Measurements from ENCODE around the gene ZNF761. TPM values are rescaled to one million over a fixed set of nuclear protein-coding genes. Genes with fewer than 3 reads are reported as not detected.
"Not testable (repeated sequence)": the region's sequence is repeated elsewhere in the genome, so short reads cannot be mapped to it uniquely, and the experiment has no call there.

ZNF761 gene
- total RNA-seq, 1 experiment from 2014 or later, result 15.8 TPM

GRCh38 chr19:53432088-53432661, 391 bp downstream of the ZNF761 start:
- TSS peak; percentile 68 for BruUV-seq (replicated peaks)
- peak; percentile 9 for DNase-seq

GRCh38 chr19:53443809-53444208, 12.0 kb downstream of the ZNF761 start:
- DNase-seq; H2AFZ ChIP-seq (ENCODE audit: low read length); CTCF ChIA-PET; POLR2A ChIA-PET (ENCODE audit: unreplicated experiment); H3K9me2 ChIP-seq (replicated peaks; ENCODE audit: low read length); H3K27me3 ChIP-seq (ENCODE audit: low read length); H3K4me2 ChIP-seq (ENCODE audit: low read length); ATAC-seq; intact Hi-C loops (cut with micrococcal nuclease); H3F3A ChIP-seq (ENCODE audit: low read length, unreplicated experiment); BruUV-seq (replicated peaks); H3K79me2 ChIP-seq (ENCODE audit: low read length); H4K20me1 ChIP-seq (ENCODE audit: low read length); H3K4me3 ChIP-seq (ENCODE audit: low read length); H3K9ac ChIP-seq (ENCODE audit: low read length); H3K27ac ChIP-seq (ENCODE audit: low read length); H3K4me1 ChIP-seq (ENCODE audit: insufficient read depth, low read length): not testable (repeated sequence)
- Histone ChIP-seq H3K9me3 (ENCODE audit: low read length) (peaks cover 12% of the 10 kb centered on the region), H3K36me3 (ENCODE audit: low read depth, low read length) (peaks cover 75% of the 10 kb centered on the region)

More at GRCh38 chr19:53432088-53432661, 391 bp downstream of the ZNF761 start:
- peak overlapping the region; percentile 57 for H3K27ac ChIP-seq (ENCODE audit: low read length)
- peaks cover 43% of the 10 kb centered on the region for H3K79me2 ChIP-seq (ENCODE audit: low read length)
- ChIA-PET POLR2A (ENCODE audit: unreplicated experiment) (no interaction called here), CTCF (interaction anchor here (1.0 kb wide), 1 partner anchor 67 kb away, joined by 3 read pairs; no protein-coding TSS in a partner anchor)
- peak overlapping the region; percentile 74 for H3K4me3 ChIP-seq (ENCODE audit: low read length)
- TF ChIP-seq, protein P1, sequence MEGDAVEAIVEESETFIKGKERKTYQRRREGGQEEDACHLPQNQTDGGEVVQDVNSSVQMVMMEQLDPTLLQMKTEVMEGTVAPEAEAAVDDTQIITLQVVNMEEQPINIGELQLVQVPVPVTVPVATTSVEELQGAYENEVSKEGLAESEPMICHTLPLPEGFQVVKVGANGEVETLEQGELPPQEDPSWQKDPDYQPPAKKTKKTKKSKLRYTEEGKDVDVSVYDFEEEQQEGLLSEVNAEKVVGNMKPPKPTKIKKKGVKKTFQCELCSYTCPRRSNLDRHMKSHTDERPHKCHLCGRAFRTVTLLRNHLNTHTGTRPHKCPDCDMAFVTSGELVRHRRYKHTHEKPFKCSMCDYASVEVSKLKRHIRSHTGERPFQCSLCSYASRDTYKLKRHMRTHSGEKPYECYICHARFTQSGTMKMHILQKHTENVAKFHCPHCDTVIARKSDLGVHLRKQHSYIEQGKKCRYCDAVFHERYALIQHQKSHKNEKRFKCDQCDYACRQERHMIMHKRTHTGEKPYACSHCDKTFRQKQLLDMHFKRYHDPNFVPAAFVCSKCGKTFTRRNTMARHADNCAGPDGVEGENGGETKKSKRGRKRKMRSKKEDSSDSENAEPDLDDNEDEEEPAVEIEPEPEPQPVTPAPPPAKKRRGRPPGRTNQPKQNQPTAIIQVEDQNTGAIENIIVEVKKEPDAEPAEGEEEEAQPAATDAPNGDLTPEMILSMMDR (conservative IDR thresholded peaks at IDR 0.05; ENCODE audit: low read depth, low read length), result no peak
- TF ChIP-seq EZH2 (IDR thresholded peaks at IDR 0.05; ENCODE audit: low read length, unreplicated experiment), result no peak
- no peak for TF ChIP-seq EZH2phosphoT487 (IDR thresholded peaks at IDR 0.05; ENCODE audit: borderline replicate concordance, low read length)
- peak overlapping the region; percentile 52 for H2AFZ ChIP-seq (ENCODE audit: low read length)
- H3K4me1 ChIP-seq (ENCODE audit: insufficient read depth, low read length), result peaks cover 8% of the 10 kb centered on the region; the same call in 1 of the 2 replicates
- no peaks in the 10 kb centered on the region for H3F3A ChIP-seq (ENCODE audit: low read length, unreplicated experiment)
- peak overlapping the region; percentile 82 for H3K4me2 ChIP-seq (ENCODE audit: low read length)
- peak; percentile 12 for ATAC-seq
- no peaks in the 10 kb centered on the region for H4K20me1 ChIP-seq (ENCODE audit: low read length)
- peak overlapping the region; percentile 91 for H3K9ac ChIP-seq (ENCODE audit: low read length)
- H3K9me3 ChIP-seq (ENCODE audit: low read length), result peaks cover 4% of the 10 kb centered on the region; the same call in 1 of the 2 replicates
- intact Hi-C loops (cut with micrococcal nuclease), result loop anchor here (5.0 kb wide), 3 partner anchors 35 to 65 kb away; partner anchors contain the start of genes ZNF525, ZNF765 and ZNF813
- no peaks in the 10 kb centered on the region for H3K27me3 ChIP-seq (ENCODE audit: low read length)
- H3K9me2 ChIP-seq (replicated peaks; ENCODE audit: low read length), result no peaks in the 10 kb centered on the region
- peaks cover 38% of the 10 kb centered on the region for H3K36me3 ChIP-seq (ENCODE audit: low read depth, low read length)

GRCh38 chr19:53447196-53447595, 15.4 kb downstream of the ZNF761 start:
- H3K4me2 ChIP-seq (ENCODE audit: low read length); DNase-seq; H3F3A ChIP-seq (ENCODE audit: low read length, unreplicated experiment); BruUV-seq (replicated peaks); H3K79me2 ChIP-seq (ENCODE audit: low read length); ATAC-seq; CTCF ChIA-PET; POLR2A ChIA-PET (ENCODE audit: unreplicated experiment); H3K4me3 ChIP-seq (ENCODE audit: low read length); H3K27me3 ChIP-seq (ENCODE audit: low read length); H3K4me1 ChIP-seq (ENCODE audit: insufficient read depth, low read length); H4K20me1 ChIP-seq (ENCODE audit: low read length); H3K9ac ChIP-seq (ENCODE audit: low read length); intact Hi-C loops (cut with micrococcal nuclease); H2AFZ ChIP-seq (ENCODE audit: low read length); H3K27ac ChIP-seq (ENCODE audit: low read length); H3K9me2 ChIP-seq (replicated peaks; ENCODE audit: low read length): not testable (repeated sequence)
- Histone ChIP-seq H3K36me3 (ENCODE audit: low read depth, low read length) (peaks cover 81% of the 10 kb centered on the region), H3K9me3 (ENCODE audit: low read length) (peaks cover 26% of the 10 kb centered on the region)

DNA sequence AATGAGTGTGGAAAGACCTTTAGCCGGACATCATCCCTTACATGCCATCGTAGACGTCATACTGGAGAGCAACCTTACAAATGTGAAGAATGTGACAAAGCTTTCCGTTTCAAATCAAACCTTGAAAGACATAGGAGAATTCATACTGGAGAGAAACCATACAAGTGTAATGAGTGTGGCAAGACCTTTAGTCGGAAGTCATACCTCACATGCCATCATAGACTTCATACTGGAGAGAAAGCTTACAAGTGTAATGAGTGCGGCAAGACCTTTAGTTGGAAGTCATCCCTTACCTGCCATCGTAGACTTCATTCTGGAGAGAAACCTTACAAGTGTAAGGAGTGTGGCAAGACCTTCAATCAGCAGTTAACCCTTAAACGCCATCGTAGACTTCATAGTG, 24.0 kb downstream of the ZNF761 start:
- no TSS peak for BruUV-seq (replicated peaks)
- Histone ChIP-seq H3F3A (ENCODE audit: low read length, unreplicated experiment) (no peaks in the 10 kb centered on the region), H3K79me2 (ENCODE audit: low read length) (no peaks in the 10 kb centered on the region), H2AFZ (ENCODE audit: low read length) (no peak overlapping the region), H3K36me3 (ENCODE audit: low read depth, low read length) (peaks cover 76% of the 10 kb centered on the region), H3K4me2 (ENCODE audit: low read length) (no peak overlapping the region), H3K9me2 (replicated peaks; ENCODE audit: low read length) (no peaks in the 10 kb centered on the region), H4K20me1 (ENCODE audit: low read length) (no peaks in the 10 kb centered on the region), H3K27ac (ENCODE audit: low read length) (no peak overlapping the region), H3K9ac (ENCODE audit: low read length) (no peak overlapping the region), H3K27me3 (ENCODE audit: low read length) (no peaks in the 10 kb centered on the region), H3K9me3 (ENCODE audit: low read length) (peaks cover 70% of the 10 kb centered on the region), H3K4me3 (ENCODE audit: low read length) (no peak overlapping the region), H3K4me1 (ENCODE audit: insufficient read depth, low read length) (no peaks in the 10 kb centered on the region)
- no peak for DNase-seq
- POLR2A ChIA-PET (ENCODE audit: unreplicated experiment), result no interaction called here
- intact Hi-C loops (cut with micrococcal nuclease), result no loop called here
- CTCF ChIA-PET, result no interaction called here
- TF ChIP-seq EZH2 (IDR thresholded peaks at IDR 0.05; ENCODE audit: low read length, unreplicated experiment), result no peak
- TF ChIP-seq EZH2phosphoT487 (IDR thresholded peaks at IDR 0.05; ENCODE audit: borderline replicate concordance, low read length), result no peak
- TF ChIP-seq, protein P1 (conservative IDR thresholded peaks at IDR 0.05; ENCODE audit: low read depth, low read length), result no peak
- ATAC-seq, result no peak

DNA sequence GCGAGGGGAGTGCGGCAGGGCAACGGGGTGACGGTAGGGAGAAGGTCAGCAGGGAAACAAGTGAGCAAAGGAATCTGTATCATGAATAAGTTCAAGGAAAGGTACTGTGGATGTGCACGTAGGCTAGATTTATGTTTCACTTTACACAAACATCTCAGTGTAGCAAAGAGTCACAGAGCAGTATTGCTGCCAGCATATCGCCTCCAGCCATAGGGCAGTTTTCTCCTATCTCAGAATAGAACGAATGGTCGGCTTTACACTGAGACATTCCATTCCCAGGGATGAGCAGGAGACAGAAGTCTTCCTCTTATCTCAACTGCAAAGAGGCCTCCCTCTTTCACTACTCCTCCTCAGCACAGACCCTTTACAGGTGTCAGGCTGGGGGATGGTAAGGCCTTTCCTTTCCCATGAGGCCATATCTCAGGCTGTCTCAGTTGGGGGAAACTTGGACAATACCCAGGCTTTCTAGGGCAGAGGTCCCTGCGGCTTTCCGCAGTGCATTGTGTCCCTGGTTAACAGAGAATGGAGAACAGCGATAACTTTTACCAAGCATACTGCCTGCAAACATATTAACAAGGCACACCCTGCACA, 28.4 kb downstream of the ZNF761 start:
- H4K20me1 ChIP-seq (ENCODE audit: low read length); CTCF ChIA-PET; ATAC-seq; H3K4me3 ChIP-seq (ENCODE audit: low read length); H3K9me2 ChIP-seq (replicated peaks; ENCODE audit: low read length); H3K4me2 ChIP-seq (ENCODE audit: low read length); H3K9ac ChIP-seq (ENCODE audit: low read length); DNase-seq; H3K27ac ChIP-seq (ENCODE audit: low read length); intact Hi-C loops (cut with micrococcal nuclease); H3K27me3 ChIP-seq (ENCODE audit: low read length); H2AFZ ChIP-seq (ENCODE audit: low read length); H3F3A ChIP-seq (ENCODE audit: low read length, unreplicated experiment); BruUV-seq (replicated peaks); POLR2A ChIA-PET (ENCODE audit: unreplicated experiment); H3K4me1 ChIP-seq (ENCODE audit: insufficient read depth, low read length); H3K79me2 ChIP-seq (ENCODE audit: low read length): not testable (repeated sequence)
- Histone ChIP-seq H3K36me3 (ENCODE audit: low read depth, low read length) (peaks cover 34% of the 10 kb centered on the region), H3K9me3 (ENCODE audit: low read length) (peaks cover 38% of the 10 kb centered on the region)
